IPS-18c (cell line): Measurements from ENCODE around the gene ZDHHC7.

ENCODE experiments used
- H3K4me3 ChIP-seq: 2 replicates; pipeline ENCODE4 v1.7.0; 2013; ENCODE audit warnings: low read depth, mild to moderate bottlenecking, low read length, moderate library complexity; ENCODE audit not compliant: insufficient read depth
- H3K9me3 ChIP-seq: one replicate; pipeline ENCODE4 v1.6.1; 2013; ENCODE audit warnings: mild to moderate bottlenecking, low read length, moderate library complexity; ENCODE audit not compliant: control insufficient read depth, insufficient read depth

The ZDHHC7 gene

GRCh38 chr16:85007496-85008214 lies 3.7 kb downstream of the ZDHHC7 start:
- H3K4me3 ChIP-seq, result no peak overlapping the region
- peaks cover 5% of the 10 kb centered on the region for H3K9me3 ChIP-seq

- Histone ChIP-seq H3K9me3 (peaks cover 5% of the 10 kb centered on the region), H3K4me3 (no peak overlapping the region)
Measured at GRCh38 chr16:85006639-85007038, 4.7 kb downstream of the ZDHHC7 start.

- Histone ChIP-seq H3K4me3 (no peak overlapping the region), H3K9me3 (peaks cover 2% of the 10 kb centered on the region)
Measured at GRCh38 chr16:85005285-85006069, 5.9 kb downstream of the ZDHHC7 start.

GRCh38 chr16:85004587-85005205 lies 6.6 kb downstream of the ZDHHC7 start:
- Histone ChIP-seq H3K9me3 (peaks cover 2% of the 10 kb centered on the region), H3K4me3 (no peak overlapping the region)

- peaks cover 2% of the 10 kb centered on the region for H3K9me3 ChIP-seq
- H3K4me3 ChIP-seq, result no peak overlapping the region
Measured at GRCh38 chr16:85003725-85004586, 7.4 kb downstream of the ZDHHC7 start.

- Histone ChIP-seq H3K4me3 (no peak overlapping the region), H3K9me3 (no peaks in the 10 kb centered on the region)
Measured at GRCh38 chr16:85003076-85003475, 8.3 kb downstream of the ZDHHC7 start.

- no peaks in the 10 kb centered on the region for H3K9me3 ChIP-seq
- H3K4me3 ChIP-seq, result no peak overlapping the region
Measured at GRCh38 chr16:85002608-85003007, 8.7 kb downstream of the ZDHHC7 start.

- no peaks in the 10 kb centered on the region for H3K9me3 ChIP-seq
- H3K4me3 ChIP-seq, result no peak overlapping the region
Measured at GRCh38 chr16:85002099-85002541, 9.2 kb downstream of the ZDHHC7 start.

GRCh38 chr16:84999857-85000480 lies 11.4 kb downstream of the ZDHHC7 start:
- no peaks in the 10 kb centered on the region for H3K9me3 ChIP-seq
- H3K4me3 ChIP-seq, result no peak overlapping the region

- no peak overlapping the region for H3K4me3 ChIP-seq
Measured at GRCh38 chr16:84999200-84999599, 12.1 kb downstream of the ZDHHC7 start.

GRCh38 chr16:84996365-84996764 lies 15.0 kb downstream of the ZDHHC7 start:
- Histone ChIP-seq H3K9me3 (no peaks in the 10 kb centered on the region), H3K4me3 (no peak overlapping the region)

More at GRCh38 chr16:84999200-84999599, 12.1 kb downstream of the ZDHHC7 start:
- H3K9me3 ChIP-seq, result no peaks in the 10 kb centered on the region

GRCh38 chr16:84995663-84996062 lies 15.7 kb downstream of the ZDHHC7 start:
- Histone ChIP-seq H3K9me3 (no peaks in the 10 kb centered on the region), H3K4me3 (no peak overlapping the region)

- Histone ChIP-seq H3K4me3 (no peak overlapping the region), H3K9me3 (no peaks in the 10 kb centered on the region)
Measured at GRCh38 chr16:84993926-84994325, 17.4 kb downstream of the ZDHHC7 start.

- H3K4me3 ChIP-seq, result no peak overlapping the region
- H3K9me3 ChIP-seq, result no peaks in the 10 kb centered on the region
Measured at GRCh38 chr16:84992717-84993075, 18.6 kb downstream of the ZDHHC7 start.

GRCh38 chr16:84990782-84991181 lies 20.6 kb downstream of the ZDHHC7 start:
- Histone ChIP-seq H3K4me3 (no peak overlapping the region), H3K9me3 (no peaks in the 10 kb centered on the region)

- Histone ChIP-seq H3K9me3 (no peaks in the 10 kb centered on the region), H3K4me3 (no peak overlapping the region)
Measured at GRCh38 chr16:84989749-84990620, 21.4 kb downstream of the ZDHHC7 start.
